ENCODE data around the gene TNS1. TPM values are rescaled to one million over a fixed set of nuclear protein-coding genes. Genes with fewer than 3 reads are reported as not detected.

TNS1 gene
- total and polyA plus RNA-seq, 2 experiments from 2014 or later = 16.2 to 27.6 TPM

DNA sequence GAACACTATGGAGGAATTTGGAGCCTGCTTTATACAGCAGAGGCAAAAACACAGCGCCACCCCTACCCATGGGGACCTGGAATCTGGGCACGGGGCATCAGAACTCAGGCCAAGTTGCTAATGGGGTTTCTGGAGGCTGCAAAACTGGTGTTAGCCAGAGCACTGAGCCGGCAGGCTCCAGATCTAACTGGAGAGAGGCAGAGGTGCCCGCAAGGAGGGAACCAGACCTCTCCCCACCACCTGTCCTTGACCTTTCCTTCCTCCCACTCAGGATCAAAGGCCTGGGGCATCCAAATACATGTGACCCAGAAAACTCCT, 126.6 kb downstream of the TNS1 start:
- H4K20me1 ChIP-seq (ENCODE audit: insufficient read depth, poor library complexity, severe bottlenecking) = no peaks in the 10 kb centered on the region
- no peaks in the 10 kb centered on the region for H3K27me3 ChIP-seq
- no peaks in the 10 kb centered on the region for H3K4me1 ChIP-seq (ENCODE audit: insufficient read depth)
- H3K4me3 ChIP-seq = no peak overlapping the region
- no peaks in the 10 kb centered on the region for H3K36me3 ChIP-seq (replicated peaks; ENCODE audit: insufficient read depth, low read depth)
- peak overlapping the region; percentile 33 for H3K27ac ChIP-seq
- WGBS (ENCODE audit: low lambda C conversion rate, missing lambda C conversion rate) = 90% methylated on average over 4 of the region's 4 CpGs
- DNase-seq (ENCODE audit: low spot score) = no peak
- H2AFZ ChIP-seq = no peak overlapping the region
- H3K9me3 ChIP-seq (ENCODE audit: low read depth) = no peaks in the 10 kb centered on the region
- no peaks in the 10 kb centered on the region for H3K79me2 ChIP-seq
- TF ChIP-seq, protein P1, sequence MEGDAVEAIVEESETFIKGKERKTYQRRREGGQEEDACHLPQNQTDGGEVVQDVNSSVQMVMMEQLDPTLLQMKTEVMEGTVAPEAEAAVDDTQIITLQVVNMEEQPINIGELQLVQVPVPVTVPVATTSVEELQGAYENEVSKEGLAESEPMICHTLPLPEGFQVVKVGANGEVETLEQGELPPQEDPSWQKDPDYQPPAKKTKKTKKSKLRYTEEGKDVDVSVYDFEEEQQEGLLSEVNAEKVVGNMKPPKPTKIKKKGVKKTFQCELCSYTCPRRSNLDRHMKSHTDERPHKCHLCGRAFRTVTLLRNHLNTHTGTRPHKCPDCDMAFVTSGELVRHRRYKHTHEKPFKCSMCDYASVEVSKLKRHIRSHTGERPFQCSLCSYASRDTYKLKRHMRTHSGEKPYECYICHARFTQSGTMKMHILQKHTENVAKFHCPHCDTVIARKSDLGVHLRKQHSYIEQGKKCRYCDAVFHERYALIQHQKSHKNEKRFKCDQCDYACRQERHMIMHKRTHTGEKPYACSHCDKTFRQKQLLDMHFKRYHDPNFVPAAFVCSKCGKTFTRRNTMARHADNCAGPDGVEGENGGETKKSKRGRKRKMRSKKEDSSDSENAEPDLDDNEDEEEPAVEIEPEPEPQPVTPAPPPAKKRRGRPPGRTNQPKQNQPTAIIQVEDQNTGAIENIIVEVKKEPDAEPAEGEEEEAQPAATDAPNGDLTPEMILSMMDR (IDR thresholded peaks at IDR 0.05; ENCODE audit: poor library complexity) = no peak
- TF ChIP-seq EZH2 (IDR thresholded peaks at IDR 0.05; ENCODE audit: borderline replicate concordance) = no peak
- TF ChIP-seq EZH2phosphoT487 (IDR thresholded peaks at IDR 0.05; ENCODE audit: low read depth, severe bottlenecking, unreplicated experiment) = no peak
- H3K9me2 ChIP-seq (replicated peaks; ENCODE audit: insufficient read depth) = no peaks in the 10 kb centered on the region
- no peak overlapping the region for H3K4me2 ChIP-seq

DNA sequence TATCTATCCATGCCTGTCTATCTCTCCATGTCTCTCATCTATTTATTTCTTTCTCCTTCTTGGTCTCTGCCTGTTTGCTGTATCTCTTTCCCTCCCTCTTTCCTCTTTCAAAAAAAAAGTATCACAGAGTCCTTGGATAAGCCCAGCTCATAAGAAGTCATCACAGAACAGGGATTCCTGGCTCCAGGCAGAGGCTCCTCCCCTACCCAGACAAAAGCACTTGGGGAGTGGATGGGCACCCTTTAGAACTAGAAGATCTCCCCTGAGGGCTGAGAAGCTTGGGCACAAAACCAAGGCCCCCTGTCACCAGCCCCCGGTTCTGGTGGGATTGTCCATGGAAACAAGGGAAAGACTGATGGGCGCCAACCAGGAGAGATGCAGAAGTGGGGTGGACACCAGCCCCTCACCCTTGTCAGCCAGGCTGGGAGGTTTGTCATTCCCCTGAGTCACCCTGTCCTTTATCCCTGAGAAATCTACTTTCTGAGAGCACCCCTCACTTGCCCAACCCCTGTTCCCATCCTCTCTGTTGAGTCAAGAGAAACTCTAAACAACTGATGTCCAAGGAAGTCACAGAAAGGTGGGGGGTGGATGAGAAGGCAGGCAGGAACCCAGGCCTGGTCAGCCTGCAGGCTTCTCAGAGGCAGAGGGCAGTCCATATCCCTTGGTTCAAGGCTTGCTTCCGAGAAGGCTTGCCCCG, 127.1 kb downstream of the TNS1 start:
- no peak overlapping the region for H3K4me2 ChIP-seq
- H3K9me2 ChIP-seq (replicated peaks; ENCODE audit: insufficient read depth) = no peaks in the 10 kb centered on the region
- no peaks in the 10 kb centered on the region for H3K4me1 ChIP-seq (ENCODE audit: insufficient read depth)
- no peaks in the 10 kb centered on the region for H3K27me3 ChIP-seq
- no peak overlapping the region for H2AFZ ChIP-seq
- no peaks in the 10 kb centered on the region for H3K36me3 ChIP-seq (replicated peaks; ENCODE audit: insufficient read depth, low read depth)
- H3K27ac ChIP-seq = peak overlapping the region; percentile 33
- DNase-seq (ENCODE audit: low spot score) = no peak
- no peaks in the 10 kb centered on the region for H3K9me3 ChIP-seq (ENCODE audit: low read depth)
- 93% methylated on average over 4 of the region's 4 CpGs for WGBS (ENCODE audit: low lambda C conversion rate, missing lambda C conversion rate)
- H3K4me3 ChIP-seq = no peak overlapping the region
- H3K79me2 ChIP-seq = no peaks in the 10 kb centered on the region
- TF ChIP-seq EZH2 (IDR thresholded peaks at IDR 0.05; ENCODE audit: borderline replicate concordance) = no peak
- TF ChIP-seq EZH2phosphoT487 (IDR thresholded peaks at IDR 0.05; ENCODE audit: low read depth, severe bottlenecking, unreplicated experiment) = no peak
- TF ChIP-seq, protein P1 (IDR thresholded peaks at IDR 0.05; ENCODE audit: poor library complexity) = no peak
- no peaks in the 10 kb centered on the region for H4K20me1 ChIP-seq (ENCODE audit: insufficient read depth, poor library complexity, severe bottlenecking)

DNA sequence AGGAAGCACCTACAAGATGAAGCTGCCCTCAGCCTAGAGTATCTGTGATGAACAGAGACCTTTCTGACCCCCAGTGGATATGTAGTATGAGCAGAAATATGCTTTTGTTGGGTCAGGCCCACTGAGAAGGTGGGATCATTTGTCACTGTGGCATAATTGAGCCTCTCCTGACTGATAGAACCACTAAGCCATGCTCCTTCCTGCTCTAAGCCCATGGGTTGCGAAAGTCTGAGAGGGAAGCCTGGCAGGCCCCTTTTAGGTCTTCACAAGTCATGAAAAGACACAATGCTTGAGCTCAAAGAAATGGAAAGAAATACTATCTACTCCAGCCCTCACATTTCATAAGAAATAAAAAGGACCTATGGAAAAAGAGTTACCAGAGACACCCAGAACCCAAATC, 127.7 kb downstream of the TNS1 start:
- DNase-seq (ENCODE audit: low spot score) = no peak
- H3K79me2 ChIP-seq = no peaks in the 10 kb centered on the region
- H3K36me3 ChIP-seq (replicated peaks; ENCODE audit: insufficient read depth, low read depth) = no peaks in the 10 kb centered on the region
- WGBS (ENCODE audit: low lambda C conversion rate, missing lambda C conversion rate) = 93% methylated on average over 1 of the region's 1 CpG
- no peaks in the 10 kb centered on the region for H3K27me3 ChIP-seq
- TF ChIP-seq EZH2phosphoT487 (IDR thresholded peaks at IDR 0.05; ENCODE audit: low read depth, severe bottlenecking, unreplicated experiment) (no peak), EZH2 (IDR thresholded peaks at IDR 0.05; ENCODE audit: borderline replicate concordance) (no peak)
- TF ChIP-seq, protein P1 (IDR thresholded peaks at IDR 0.05; ENCODE audit: poor library complexity) = no peak
- no peak overlapping the region for H3K27ac ChIP-seq
- H3K9me2 ChIP-seq (replicated peaks; ENCODE audit: insufficient read depth) = no peaks in the 10 kb centered on the region
- H2AFZ ChIP-seq = no peak overlapping the region
- no peak overlapping the region for H3K4me3 ChIP-seq
- H3K4me1 ChIP-seq (ENCODE audit: insufficient read depth) = no peaks in the 10 kb centered on the region
- no peaks in the 10 kb centered on the region for H3K9me3 ChIP-seq (ENCODE audit: low read depth)
- H3K4me2 ChIP-seq = no peak overlapping the region
- H4K20me1 ChIP-seq (ENCODE audit: insufficient read depth, poor library complexity, severe bottlenecking) = no peaks in the 10 kb centered on the region

All from hepatocyte (in vitro differentiated cells).